ENCODE data around the gene ZNF579.
A peak's percentile ranks its signal among the peaks of the same experiment; 100 is the strongest.

Gene ZNF579

DNA sequence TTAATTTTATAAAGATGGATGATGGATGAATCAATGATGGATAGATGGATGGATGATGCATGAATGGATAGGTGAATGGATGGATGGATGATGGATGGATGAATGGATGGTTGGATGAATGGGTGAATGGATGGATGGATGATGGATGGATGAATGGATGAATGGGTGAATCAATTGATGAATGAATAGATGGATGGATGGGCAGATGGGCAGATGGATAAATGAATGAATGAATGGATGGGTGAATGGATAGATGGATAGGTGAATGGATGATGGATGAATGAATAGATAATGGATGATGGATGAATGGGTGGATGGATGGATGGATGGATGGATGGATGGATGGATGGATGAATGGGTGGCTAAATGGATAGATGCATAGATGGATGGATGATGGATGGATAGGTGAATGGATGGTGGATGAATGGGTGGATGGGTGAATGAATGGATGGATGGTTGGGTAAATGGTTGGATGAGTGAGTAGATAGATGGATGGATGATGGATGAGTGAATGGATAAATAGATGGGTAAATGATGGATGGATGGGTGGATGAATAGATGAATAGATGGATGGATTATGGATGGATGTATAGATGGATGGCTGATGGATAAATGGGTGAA, 12.8 kb downstream of the ZNF579 start:
- DNase-seq: no peak

- DNase-seq: no peak
Measured at GRCh38 chr19:55566823-55567222, 13.8 kb downstream of the ZNF579 start.

GRCh38 chr19:55563261-55563690, 17.4 kb downstream of the ZNF579 start:
- peak; percentile 27 for DNase-seq

GRCh38 chr19:55559684-55560083, 21.0 kb downstream of the ZNF579 start:
- DNase-seq: no peak

DNA sequence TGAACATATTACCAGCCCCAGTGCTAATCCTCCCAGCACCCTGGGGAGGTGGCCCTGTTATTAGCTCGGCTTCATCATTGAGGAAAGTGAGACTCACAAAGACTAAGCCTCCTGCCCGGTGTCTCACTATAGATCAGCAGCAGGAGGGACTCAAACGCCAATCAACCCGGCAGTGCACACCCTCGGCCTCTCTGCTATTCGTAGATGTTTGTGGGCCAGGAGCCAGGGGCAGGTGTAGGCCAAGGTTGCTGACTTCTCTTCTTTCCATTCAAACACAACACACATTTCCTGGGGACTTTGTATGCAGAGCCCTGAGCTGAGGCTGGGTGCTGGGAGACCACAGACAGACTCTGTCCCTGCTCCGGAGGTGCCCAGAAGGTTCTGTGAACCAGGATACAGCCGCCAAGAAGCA, 25.9 kb downstream of the ZNF579 start:
- DNase-seq: no peak

DNA sequence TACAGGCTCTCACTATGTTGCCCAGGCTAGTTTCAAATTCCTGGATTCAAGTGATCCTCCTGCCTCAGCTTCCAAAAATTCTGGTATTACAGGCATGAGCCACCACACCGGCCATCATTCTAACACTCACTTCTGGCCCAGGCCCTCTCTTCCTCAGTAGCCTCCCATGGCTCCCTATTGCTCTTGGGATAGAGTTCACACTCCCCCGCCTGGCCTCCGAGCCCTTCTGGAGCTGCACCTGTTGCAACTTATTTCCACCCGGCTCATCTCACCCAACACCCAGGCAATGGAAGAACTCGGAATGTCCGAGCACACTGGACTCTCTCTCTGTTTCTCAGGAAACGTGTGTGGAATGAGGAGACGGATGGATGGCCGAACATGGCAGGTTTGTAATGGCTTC, 26.3 kb downstream of the ZNF579 start:
- DNase-seq: no peak

GRCh38 chr19:55553217-55554182, 27.1 kb downstream of the ZNF579 start:
- DNase-seq: no peak

DNA sequence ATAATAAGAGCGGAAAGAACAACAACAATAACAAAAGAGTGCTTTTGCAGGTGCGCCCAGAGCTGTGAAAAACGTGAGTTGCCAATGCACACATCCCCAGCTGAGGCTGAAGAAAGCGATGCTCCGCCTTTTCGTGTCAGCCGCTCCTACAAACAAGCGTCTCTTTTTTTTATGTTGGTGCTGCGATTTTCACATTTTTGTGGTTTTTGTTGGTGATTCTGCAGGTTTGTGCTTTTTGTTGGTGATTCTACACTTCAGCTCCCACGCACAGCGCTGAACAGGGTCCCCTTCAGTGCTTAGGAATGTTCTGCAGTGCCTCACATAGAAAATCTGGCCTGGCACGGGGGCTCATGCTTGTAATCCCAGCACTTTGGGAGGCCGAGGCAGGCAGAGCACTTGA, 28.0 kb downstream of the ZNF579 start:
- DNase-seq: no peak

DNA sequence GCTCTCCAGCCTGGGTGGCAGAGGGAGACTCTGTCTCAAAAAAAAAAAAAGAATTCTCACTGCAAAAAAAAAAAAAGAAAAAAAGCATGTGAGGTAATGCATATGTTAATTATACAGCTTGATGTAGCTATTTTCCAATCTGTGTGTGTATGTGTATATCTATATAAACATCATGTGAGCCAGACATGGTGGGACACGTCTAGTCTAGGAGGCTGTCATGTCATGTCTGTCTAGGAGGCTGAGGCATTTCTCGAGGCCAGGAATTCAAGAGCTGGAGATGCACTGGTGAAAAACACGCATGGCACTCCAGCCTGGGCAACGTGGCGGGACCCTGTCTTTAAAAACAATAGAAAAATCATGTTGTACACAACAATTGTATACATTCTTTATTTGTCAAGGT, 28.4 kb downstream of the ZNF579 start:
- DNase-seq: no peak

- DNase-seq: no peak
Measured at GRCh38 chr19:55550321-55550650, 30.4 kb downstream of the ZNF579 start.

DNA sequence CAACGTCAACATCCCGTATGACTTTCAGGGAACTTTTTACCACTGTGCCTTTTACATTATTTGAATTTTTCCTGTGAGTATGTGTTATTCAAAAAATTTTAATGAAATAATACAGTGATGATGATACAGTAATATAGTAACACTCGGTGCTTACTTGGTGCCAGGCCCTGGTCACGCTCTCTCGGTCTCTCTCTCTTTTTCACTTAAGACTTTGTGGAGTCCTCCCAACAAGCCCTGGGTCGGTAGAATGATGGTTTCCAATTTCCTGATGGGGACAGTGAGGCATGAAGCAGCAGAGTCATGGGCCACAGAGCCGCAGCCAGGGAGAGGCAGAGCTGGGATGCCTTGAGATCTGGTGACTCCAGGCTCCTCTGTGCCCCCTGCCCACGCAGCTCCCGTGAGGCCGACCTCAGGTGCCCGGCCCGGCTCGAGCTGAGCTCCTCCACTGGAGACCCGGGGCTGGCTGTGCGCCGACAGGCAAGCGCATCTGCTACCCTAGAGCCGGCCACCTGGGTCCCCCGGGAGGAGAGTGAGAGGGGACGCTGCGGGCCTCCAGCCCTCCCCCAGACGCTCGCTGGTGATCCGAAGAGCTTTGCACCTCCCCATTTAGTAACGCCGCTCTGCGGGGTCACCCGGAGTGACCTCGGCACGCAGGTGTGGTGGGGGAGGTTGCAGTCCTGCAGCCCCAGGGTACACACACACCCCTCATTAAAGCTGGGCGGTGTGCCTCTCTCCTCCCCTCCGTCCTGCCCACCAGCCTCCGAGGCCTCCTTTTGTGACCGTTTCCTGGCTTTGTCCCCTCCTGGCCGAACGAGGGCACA, 30.9 kb downstream of the ZNF579 start:
- no peak for DNase-seq

DNA sequence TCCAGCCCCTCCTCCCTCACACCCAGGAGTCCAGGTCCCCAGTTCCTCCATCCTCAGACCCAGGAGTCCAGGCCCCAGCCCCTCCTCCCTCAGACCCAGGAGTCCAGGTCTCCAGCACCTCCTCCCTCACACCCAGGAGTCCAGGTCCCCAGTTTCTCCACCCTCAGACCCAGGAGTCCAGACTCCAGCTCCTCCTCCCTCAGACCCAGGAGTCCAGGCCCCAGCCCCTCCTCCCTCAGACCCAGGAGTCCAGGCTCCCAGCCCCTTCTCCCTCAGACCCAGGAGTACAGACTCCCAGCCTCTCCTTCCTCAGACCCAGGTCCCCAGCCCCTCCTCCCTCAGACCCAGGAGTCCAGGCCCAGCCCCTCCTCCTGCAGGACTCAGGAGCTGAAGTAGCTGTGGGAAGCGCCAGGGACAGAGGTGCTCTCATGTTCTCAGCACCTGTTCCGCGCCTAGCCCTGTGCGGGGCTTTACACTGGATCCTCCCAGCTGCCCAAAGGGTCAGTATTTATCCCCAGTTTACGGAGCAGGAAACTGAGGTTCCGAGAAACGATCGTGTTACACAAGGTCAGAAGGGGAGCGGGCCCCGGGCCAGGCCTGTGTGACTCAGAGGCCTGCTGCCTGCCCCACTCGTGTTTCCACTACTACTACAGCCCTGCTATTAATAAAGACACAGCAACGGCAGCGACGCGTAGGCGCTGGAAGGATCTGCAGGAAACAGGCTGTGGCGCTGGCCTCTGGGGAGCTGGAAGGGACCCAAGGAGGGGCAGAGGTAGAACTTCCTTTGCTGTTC, 33.6 kb downstream of the ZNF579 start:
- no peak for DNase-seq

DNA sequence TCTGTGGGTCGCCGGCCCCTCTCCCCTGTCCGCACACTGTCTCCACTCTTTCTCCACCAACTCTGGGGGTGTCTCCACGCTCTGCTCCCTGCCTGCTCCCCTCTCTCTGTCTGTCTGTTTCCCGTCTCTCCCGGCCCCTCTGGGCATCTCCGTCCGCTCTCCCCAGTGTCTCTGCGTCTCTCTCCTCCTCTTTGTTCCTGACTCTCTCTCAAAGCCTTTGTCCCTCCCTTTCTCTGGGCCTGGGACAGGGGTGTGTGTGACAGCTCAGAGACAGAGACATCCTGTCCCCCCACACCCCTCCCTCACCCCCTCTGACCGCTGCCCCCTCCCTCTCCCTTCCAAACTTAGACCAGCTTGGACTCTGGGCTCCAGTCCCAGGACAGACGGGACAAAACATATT, 34.6 kb downstream of the ZNF579 start:
- no peak for DNase-seq

- DNase-seq: no peak
Measured at GRCh38 chr19:55545443-55545842, 35.2 kb downstream of the ZNF579 start, which contains the start of gene SBK3. TSS of gene SBK3 (minus strand) at chr19:55545543. CDS start at chr19:55545543, 0 bp downstream.

DNA sequence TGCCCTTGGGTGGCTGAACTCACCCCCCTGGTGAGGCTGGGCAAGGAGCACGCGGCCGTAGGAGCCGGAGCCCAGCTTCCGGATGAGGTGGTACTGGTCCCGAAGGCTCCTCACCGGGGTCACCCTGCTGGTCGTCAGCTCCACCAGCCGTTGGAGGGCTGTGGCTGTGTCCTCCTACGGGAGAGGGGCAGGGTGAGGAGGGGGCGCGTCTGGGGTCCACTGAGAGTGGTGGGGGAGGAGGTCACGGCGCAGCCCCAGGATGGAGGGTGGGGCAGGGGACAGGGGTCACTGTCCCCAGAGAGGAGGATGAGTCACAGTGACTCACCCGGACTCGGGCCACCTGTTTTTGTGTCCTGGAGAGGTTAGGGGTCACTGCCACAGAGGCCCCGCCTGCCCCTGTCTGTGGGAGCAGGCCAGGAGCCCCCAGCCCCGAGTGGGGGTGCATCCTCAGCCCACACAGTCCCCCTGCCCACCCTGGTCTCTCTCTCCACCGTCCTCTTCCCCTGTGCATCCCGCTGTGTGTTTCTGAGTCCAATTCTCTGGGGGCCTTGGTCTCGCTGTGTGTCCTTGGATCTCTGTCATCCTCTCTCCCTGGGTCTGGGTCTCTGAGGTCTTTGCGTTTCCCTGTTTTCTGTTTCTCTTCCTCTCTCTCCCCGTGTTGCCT, 35.7 kb downstream of the ZNF579 start:
- no peak for DNase-seq

- no peak for DNase-seq
Measured at GRCh38 chr19:55544014-55544413, 36.6 kb downstream of the ZNF579 start.

DNA sequence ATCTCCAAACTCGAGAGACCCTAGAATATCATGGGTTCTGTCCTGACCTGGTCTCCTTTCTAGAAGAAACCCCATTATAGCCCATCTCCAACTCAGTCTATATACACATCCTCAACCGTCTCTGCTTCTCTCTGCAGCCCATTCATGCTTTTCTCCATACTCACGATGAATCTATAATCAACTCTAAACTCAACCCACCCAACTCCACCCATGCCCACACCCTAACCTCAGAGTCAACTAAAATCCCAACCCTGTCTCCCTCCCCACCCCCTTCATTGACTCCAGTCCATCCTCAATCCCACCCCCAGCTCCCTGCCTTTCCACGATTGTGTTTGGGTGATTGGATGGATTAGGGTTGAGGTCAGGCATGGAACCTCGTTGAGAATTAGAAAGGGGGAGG, 37.1 kb downstream of the ZNF579 start:
- DNase-seq: no peak

DNA sequence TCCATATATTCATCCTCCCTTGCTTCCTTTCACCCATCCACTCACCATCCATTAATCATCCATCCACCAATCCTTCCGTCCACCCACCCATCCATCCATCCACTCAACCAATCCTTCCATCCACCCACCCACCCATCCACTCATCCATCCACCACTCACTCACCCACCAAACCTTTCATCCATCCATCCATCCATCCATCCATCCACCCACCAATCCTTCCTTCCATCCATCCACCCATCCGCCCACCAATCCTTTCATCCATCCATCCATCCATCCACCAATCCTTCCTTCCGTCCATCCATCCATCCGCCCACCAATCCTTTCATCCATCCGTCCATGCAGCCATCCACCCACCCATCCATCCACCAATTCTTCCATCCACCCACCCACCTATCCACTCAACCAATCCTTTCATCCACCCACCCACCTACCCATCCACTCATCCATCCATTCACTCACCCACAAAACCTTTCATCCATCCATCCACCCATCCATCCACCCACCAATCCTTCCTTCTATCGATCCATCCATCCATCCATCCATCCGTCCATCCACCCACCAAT, 38.3 kb downstream of the ZNF579 start:
- no peak for DNase-seq

- no peak for DNase-seq
Measured at GRCh38 chr19:55541091-55541490, 39.6 kb downstream of the ZNF579 start.

- no peak for DNase-seq
Measured at GRCh38 chr19:55540619-55541018, 40.0 kb downstream of the ZNF579 start.

DNA sequence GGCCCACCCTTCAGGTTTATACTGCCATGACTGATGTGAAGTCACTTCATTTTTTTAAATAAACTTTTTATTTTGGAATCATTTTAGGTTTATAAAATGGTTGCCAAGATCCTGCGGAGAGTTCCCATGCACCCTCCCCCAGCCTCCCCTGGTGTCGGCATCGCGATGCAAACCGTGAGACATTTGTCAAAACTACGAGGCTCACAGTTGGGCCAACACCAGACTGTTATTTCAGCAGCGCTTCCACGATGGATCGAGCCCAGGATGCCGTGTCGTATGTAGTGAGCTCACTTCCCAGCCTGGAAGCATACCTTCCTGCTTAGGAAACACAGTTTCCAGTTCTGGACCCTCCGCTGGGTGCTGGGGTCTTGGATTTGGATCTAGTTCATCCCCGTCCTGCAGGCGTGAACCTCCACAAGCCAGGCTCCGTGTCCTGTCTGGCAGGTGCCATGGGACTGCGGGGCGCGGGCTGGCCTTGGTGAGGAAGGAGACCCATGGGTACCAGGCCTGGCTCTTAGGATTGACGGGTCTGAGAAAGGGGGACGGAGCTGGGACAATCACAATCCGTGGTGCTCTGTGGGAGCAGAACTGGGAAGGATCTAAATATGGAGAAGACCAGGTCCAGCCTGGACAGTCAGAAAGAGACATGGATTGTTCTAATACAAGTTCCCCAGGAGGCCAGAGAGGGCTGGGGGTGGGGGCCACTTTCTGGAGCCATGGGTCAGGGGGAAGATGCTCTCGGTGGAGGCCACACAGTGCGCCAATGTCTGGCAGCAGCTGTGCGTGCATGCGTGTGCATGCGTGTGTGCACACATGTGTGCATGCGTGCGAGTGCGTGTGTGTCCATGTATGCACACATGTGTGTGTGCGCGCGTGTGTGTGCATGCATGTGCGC, 41.3 kb downstream of the ZNF579 start:
- DNase-seq: no peak

All from DMS 273 treated with DMSO at 0.1 percent for 48 hours (cell line).